ENCODE measurements around the gene CCDC40.

Gene CCDC40

GRCh38 chr17:80065478-80066170 lies 29.2 kb downstream of the CCDC40 start:
- TF ChIP-seq, protein P1, sequence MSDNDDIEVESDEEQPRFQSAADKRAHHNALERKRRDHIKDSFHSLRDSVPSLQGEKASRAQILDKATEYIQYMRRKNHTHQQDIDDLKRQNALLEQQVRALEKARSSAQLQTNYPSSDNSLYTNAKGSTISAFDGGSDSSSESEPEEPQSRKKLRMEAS (IDR thresholded peaks at IDR 0.05), result no peak
- TF ChIP-seq YY1 (IDR thresholded peaks at IDR 0.05; ENCODE audit: low read depth), result no peak

GRCh38 chr17:80067393-80067986 lies 31.0 kb downstream of the CCDC40 start:
- no peak for TF ChIP-seq EGR1 (IDR thresholded peaks at IDR 0.05)
- TF ChIP-seq TAF1 (IDR thresholded peaks at IDR 0.05; ENCODE audit: low read depth), result no peak
- TF ChIP-seq YY1 (IDR thresholded peaks at IDR 0.05; ENCODE audit: low read depth), result no peak
- TF ChIP-seq NFIC (IDR thresholded peaks at IDR 0.05), result no peak
- TF ChIP-seq EP300 (IDR thresholded peaks at IDR 0.05; ENCODE audit: borderline replicate concordance), result no peak
- TF ChIP-seq RAD21 (IDR thresholded peaks at IDR 0.05; ENCODE audit: low read depth), result no peak
- TF ChIP-seq TEAD4 (IDR thresholded peaks at IDR 0.05), result no peak
- TF ChIP-seq FOXM1 (IDR thresholded peaks at IDR 0.05; ENCODE audit: borderline replicate concordance, low read depth), result no peak

DNA sequence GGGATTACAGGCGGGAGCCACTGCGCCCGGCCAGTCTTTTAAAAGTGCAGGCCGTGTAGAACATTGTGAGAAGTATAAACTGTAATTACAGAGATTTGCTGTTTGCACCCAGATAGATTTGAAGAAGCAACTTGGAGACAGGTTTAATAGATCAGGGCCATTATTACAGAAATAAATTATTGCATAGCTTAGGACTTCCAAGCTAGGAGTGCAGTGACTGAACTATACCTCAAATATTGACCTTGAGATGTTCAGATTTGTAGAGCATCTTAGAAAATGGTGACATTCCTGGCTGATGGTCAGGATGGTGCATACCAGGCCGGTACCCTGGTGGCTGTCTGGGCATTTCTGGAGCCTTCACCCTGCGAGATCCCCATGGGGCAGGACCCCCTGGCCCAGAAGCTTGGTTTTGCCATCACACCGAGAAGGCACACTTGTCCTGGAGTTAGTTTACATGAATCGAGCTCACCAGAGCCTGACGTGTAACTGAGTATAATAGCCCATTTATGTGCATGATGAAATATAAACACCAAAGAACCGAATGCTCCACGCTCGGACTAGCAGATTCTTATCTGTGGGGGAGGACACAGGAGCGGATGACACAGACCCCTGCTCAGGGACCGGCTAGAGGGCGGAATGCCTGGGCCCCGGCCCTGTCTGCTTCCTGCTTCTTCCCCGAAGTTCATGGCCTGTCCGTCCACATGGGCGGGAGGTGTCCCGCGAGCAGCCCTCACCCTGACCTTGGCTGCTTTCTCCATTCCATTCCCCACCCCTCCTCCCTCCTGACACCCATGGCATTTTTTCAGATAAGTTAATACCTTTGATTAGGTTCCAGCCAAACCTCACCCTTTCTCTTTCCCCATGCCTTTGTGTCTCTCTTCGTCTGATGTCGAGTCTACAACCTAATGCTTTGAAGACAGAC lies 32.1 kb downstream of the CCDC40 start:
- TF ChIP-seq RAD21 (IDR thresholded peaks at IDR 0.05; ENCODE audit: low read depth) (no peak), ZBTB7A (IDR thresholded peaks at IDR 0.05; ENCODE audit: low read depth) (0 out of 2 replicates have a peak, but pooled peaks have one; percentile 31)

- TF ChIP-seq TAF1 (IDR thresholded peaks at IDR 0.05; ENCODE audit: low read depth), result no peak
- TF ChIP-seq NFIC (IDR thresholded peaks at IDR 0.05), result no peak
- TF ChIP-seq, protein P2, sequence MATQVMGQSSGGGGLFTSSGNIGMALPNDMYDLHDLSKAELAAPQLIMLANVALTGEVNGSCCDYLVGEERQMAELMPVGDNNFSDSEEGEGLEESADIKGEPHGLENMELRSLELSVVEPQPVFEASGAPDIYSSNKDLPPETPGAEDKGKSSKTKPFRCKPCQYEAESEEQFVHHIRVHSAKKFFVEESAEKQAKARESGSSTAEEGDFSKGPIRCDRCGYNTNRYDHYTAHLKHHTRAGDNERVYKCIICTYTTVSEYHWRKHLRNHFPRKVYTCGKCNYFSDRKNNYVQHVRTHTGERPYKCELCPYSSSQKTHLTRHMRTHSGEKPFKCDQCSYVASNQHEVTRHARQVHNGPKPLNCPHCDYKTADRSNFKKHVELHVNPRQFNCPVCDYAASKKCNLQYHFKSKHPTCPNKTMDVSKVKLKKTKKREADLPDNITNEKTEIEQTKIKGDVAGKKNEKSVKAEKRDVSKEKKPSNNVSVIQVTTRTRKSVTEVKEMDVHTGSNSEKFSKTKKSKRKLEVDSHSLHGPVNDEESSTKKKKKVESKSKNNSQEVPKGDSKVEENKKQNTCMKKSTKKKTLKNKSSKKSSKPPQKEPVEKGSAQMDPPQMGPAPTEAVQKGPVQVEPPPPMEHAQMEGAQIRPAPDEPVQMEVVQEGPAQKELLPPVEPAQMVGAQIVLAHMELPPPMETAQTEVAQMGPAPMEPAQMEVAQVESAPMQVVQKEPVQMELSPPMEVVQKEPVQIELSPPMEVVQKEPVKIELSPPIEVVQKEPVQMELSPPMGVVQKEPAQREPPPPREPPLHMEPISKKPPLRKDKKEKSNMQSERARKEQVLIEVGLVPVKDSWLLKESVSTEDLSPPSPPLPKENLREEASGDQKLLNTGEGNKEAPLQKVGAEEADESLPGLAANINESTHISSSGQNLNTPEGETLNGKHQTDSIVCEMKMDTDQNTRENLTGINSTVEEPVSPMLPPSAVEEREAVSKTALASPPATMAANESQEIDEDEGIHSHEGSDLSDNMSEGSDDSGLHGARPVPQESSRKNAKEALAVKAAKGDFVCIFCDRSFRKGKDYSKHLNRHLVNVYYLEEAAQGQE (IDR thresholded peaks at IDR 0.05; ENCODE audit: low read depth), result no peak
- no peak for TF ChIP-seq TCF12 (IDR thresholded peaks at IDR 0.05; ENCODE audit: low read depth)
- no peak for TF ChIP-seq TEAD4 (IDR thresholded peaks at IDR 0.05)
- no peak for TF ChIP-seq FOXM1 (IDR thresholded peaks at IDR 0.05; ENCODE audit: borderline replicate concordance, low read depth)
- TF ChIP-seq YY1 (IDR thresholded peaks at IDR 0.05; ENCODE audit: low read depth), result no peak
- TF ChIP-seq, protein P1 (IDR thresholded peaks at IDR 0.05), result no peak
- TF ChIP-seq ZBTB7A (IDR thresholded peaks at IDR 0.05; ENCODE audit: low read depth), result no peak
- TF ChIP-seq EGR1 (IDR thresholded peaks at IDR 0.05), result no peak
- no peak for TF ChIP-seq CEBPB (IDR thresholded peaks at IDR 0.05)
- TF ChIP-seq CREB1 (IDR thresholded peaks at IDR 0.05; ENCODE audit: low read depth), result no peak
These were observed 34.1 kb downstream of the CCDC40 start for GRCh38 chr17:80070375-80071115.

DNA sequence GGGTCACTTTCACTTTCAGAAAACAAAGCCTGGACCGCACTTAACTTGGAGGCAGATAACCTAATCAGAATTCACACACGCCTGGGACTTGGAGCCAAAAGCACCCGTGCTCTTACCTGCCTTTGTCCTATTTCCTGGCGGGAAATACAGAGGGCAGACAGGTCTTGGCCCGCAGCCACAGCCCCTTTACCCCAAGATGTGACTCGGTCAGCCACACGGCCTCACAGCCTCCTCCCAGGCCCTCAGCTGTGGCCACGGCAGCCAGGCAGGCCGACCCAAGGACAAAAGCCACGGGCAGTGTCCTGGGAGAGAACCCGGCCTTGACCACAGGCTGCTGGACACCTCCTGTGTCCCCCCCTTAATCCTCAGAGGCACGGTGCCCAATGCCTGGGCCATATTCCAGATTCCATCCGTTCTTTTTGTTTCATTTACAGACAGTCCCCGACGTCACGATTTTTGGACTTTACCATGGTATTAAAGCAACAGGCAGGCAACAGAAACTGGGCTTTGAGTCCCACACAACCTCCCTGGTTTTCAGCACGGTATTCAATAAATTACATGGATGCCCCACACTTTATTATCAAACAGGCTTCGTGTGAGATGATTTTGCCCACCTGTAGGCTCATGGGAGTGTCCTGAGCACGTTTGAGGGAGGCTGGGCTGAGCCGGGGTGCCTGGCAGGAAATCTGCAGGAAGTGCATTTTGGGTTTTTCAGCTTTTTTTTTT lies 34.8 kb downstream of the CCDC40 start:
- TF ChIP-seq EP300 (IDR thresholded peaks at IDR 0.05; ENCODE audit: borderline replicate concordance) (no peak), ZBTB7A (IDR thresholded peaks at IDR 0.05; ENCODE audit: low read depth) (no peak), EGR1 (IDR thresholded peaks at IDR 0.05) (no peak), NFIC (IDR thresholded peaks at IDR 0.05) (no peak), CEBPB (IDR thresholded peaks at IDR 0.05) (no peak), CREB1 (IDR thresholded peaks at IDR 0.05; ENCODE audit: low read depth) (no peak), TCF12 (IDR thresholded peaks at IDR 0.05; ENCODE audit: low read depth) (no peak)
- TF ChIP-seq, protein P2 (IDR thresholded peaks at IDR 0.05; ENCODE audit: low read depth), result no peak
- TF ChIP-seq, protein P1 (IDR thresholded peaks at IDR 0.05), result no peak

Measured in Ishikawa (cell line).